Omental fat pad (tissue), 4 donors: ENCODE results near the gene ARFGEF3. TPM values are rescaled to one million over a fixed set of nuclear protein-coding genes. Genes with fewer than 3 reads are reported as not detected.

Experiments
- ATAC-seq: fragments of 150-250 bp; one replicate; pipeline ENCODE4 v1.9.1; 2016; ENCODE audit warnings: mild to moderate bottlenecking, moderate library complexity; ENCODE audit not compliant: low FRiP score
- DNase-seq: peaks from one replicate; pipeline ENCODE4 v3.0.0-alpha.2; 2019; ENCODE audit warnings: low spot score
- CTCF ChIP-seq, 3 donors: fragments of 450-650 bp; IDR thresholded peaks; one replicate each; pipeline ENCODE4 v1.5.1; 2016 to 2017; ENCODE audit warnings: antibody characterized with exemption in 3 of 3, mild to moderate bottlenecking in 3 of 3, moderate library complexity in 2 of 3
- total RNA-seq, 4 donors: library from RNA; depleted of rRNA; stranded (reverse); fragments of >200 nt; gene quantifications; one replicate each; pipeline ENCODE4 v1.1.0, GENCODE V29; 2016

The ARFGEF3 gene
- total RNA-seq, 4 donors from 2014 or later = 4.3 to 12.7 (median 6.8) TPM

- TF ChIP-seq CTCF (IDR thresholded peaks at IDR 0.05) = no peak
- no peak for DNase-seq
- ATAC-seq = no peak
Measured at GRCh38 chr6:138246650-138247440, 85.1 kb downstream of the ARFGEF3 start.

- TF ChIP-seq CTCF (IDR thresholded peaks at IDR 0.05) = no peak
- ATAC-seq (no peak), DNase-seq (no peak)
Measured at GRCh38 chr6:138248011-138248410, 86.3 kb downstream of the ARFGEF3 start.

- no peak for TF ChIP-seq CTCF (IDR thresholded peaks at IDR 0.05)
- ATAC-seq (no peak), DNase-seq (no peak)
Measured at GRCh38 chr6:138248878-138249277, 87.1 kb downstream of the ARFGEF3 start.

- DNase-seq (no peak), ATAC-seq (peak; percentile 47)
- no peak for TF ChIP-seq CTCF (IDR thresholded peaks at IDR 0.05)
Measured at GRCh38 chr6:138250053-138250452, 88.3 kb downstream of the ARFGEF3 start.

- DNase-seq (peak; percentile 38), ATAC-seq (peak; percentile 97)
- no peak for TF ChIP-seq CTCF (IDR thresholded peaks at IDR 0.05)
Measured at GRCh38 chr6:138250513-138251247, 88.9 kb downstream of the ARFGEF3 start.

- ATAC-seq (no peak), DNase-seq (no peak)
- TF ChIP-seq CTCF (IDR thresholded peaks at IDR 0.05) = no peak
Measured at GRCh38 chr6:138253731-138254130, 92.0 kb downstream of the ARFGEF3 start.
